GM12865 (cell line): ENCODE results near the gene HOPX.
A peak's percentile ranks its signal among the peaks of the same experiment; 100 is the strongest.

Experiments used
- DNase-seq: peaks from one replicate; pipeline ENCODE4 v3.0.0; 2010; ENCODE audit warnings: low read depth
- H3K4me3 ChIP-seq: 2 replicates; pipeline ENCODE4 v1.5.1; 2011; ENCODE audit warnings: mild to moderate bottlenecking, low read depth, low read length, control low read depth
- CTCF ChIP-seq: IDR thresholded peaks from 2 replicates; pipeline ENCODE4 v1.5.1; 2011; ENCODE audit warnings: low read length, control low read depth, low read depth, inconsistent platforms; ENCODE audit not compliant: insufficient read depth; ENCODE audit errors: missing control alignments

Gene HOPX

GRCh38 chr4:56656346-56656643 is 24.8 kb downstream of the HOPX start:
- peak; percentile 18 for DNase-seq
- no peak for TF ChIP-seq CTCF
- no peak overlapping the region for H3K4me3 ChIP-seq

- no peak for TF ChIP-seq CTCF
- no peak for DNase-seq
- no peak overlapping the region; the same call in 1 of the 2 replicates for H3K4me3 ChIP-seq
Measured at GRCh38 chr4:56655627-56656345, 25.3 kb downstream of the HOPX start.

GRCh38 chr4:56655209-56655626 is 25.9 kb downstream of the HOPX start:
- no peak for TF ChIP-seq CTCF
- DNase-seq: no peak
- H3K4me3 ChIP-seq: no peak overlapping the region

GRCh38 chr4:56654238-56654632 is 26.9 kb downstream of the HOPX start:
- no peak for TF ChIP-seq CTCF
- H3K4me3 ChIP-seq: no peak overlapping the region
- DNase-seq: no peak

- TF ChIP-seq CTCF: no peak
- H3K4me3 ChIP-seq: no peak overlapping the region
- DNase-seq: no peak
Measured at GRCh38 chr4:56653461-56654237, 27.4 kb downstream of the HOPX start.

- DNase-seq: no peak
- no peak for TF ChIP-seq CTCF
Measured at GRCh38 chr4:56652196-56652595, 28.9 kb downstream of the HOPX start.

GRCh38 chr4:56651056-56651350 is 30.1 kb downstream of the HOPX start:
- DNase-seq: no peak
- TF ChIP-seq CTCF: no peak
- H3K4me3 ChIP-seq: no peak overlapping the region

More at GRCh38 chr4:56652196-56652595, 28.9 kb downstream of the HOPX start:
- no peak overlapping the region for H3K4me3 ChIP-seq
